ENCODE data around the gene LCOR. TPM values are rescaled to one million over a fixed set of nuclear protein-coding genes. Genes with fewer than 3 reads are reported as not detected.
A peak's percentile ranks its signal among the peaks of the same experiment; 100 is the strongest.

The LCOR gene
- total and polyA plus RNA-seq, 9 of the 15 experiments (the other 6 are each of a cell fraction or from before 2014, with no cell fraction given), result 3.6 to 25.2 (median 14.4) TPM

DNA sequence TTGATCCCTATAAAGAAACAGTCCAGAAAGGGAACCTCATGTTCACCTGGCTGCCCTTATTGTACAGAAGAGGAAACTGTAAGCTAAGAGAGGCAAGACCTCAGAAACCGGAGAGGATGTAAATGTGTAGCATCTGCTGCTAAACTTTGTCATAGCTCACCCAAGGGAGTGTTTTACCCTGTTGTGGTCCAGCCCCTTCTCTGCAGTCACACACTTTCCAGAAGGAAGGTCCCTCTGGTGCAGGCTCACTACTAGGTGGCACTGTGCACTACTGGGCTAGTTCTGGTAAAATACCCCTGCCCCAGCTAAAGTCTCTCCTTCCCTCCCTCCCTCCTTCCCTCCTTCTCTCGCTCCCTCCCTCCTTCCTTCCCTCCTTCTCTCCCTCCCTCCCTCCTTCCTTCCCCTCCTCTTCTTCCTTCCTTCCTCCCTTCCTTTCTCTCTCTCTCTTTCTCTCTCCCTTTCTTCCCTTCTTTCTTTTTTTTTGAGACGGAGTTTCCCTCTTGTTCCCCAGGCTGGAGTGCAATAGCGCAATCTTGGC is 42.5 kb upstream of the LCOR start:
- DNase-seq (ENCODE audit: extremely low read depth in 1 of 4, low spot score in 3 of 4), result peak; percentile 68 to 79 (median 70)
- POLR2A ChIA-PET, result no interaction called here
- peak overlapping the region; percentile 55 for H3K4me2 ChIP-seq (ENCODE audit: insufficient read depth, low read length)
- H2AFZ ChIP-seq (ENCODE audit: low read depth, low read length), result peak overlapping the region; percentile 97
- no TSS peak for BruUV-seq (replicated peaks)
- H3K27ac ChIP-seq (ENCODE audit: extremely low read depth, low read depth, low read length), result no peak overlapping the region
- in situ Hi-C loops (cut with MboI), result no loop called here
- H3K9ac ChIP-seq (ENCODE audit: insufficient read depth in 1 of 2, low read depth in 2 of 2, low read length in 2 of 2), result 0 out of 4 replicates have a peak overlapping the region, but pooled peaks of 1 of the 2 experiments have one; percentile 17
- H3K4me3 ChIP-seq, result no peak overlapping the region
- CTCF ChIA-PET (ENCODE audit: low intra/inter-chr PET ratio), result no interaction called here
- peaks cover 2% of the 10 kb centered on the region for H3K9me1 ChIP-seq (ENCODE audit: control insufficient read depth, insufficient read depth, low read length)
- no peaks in the 10 kb centered on the region for H3K36me3 ChIP-seq (ENCODE audit: control insufficient read depth, insufficient read depth, low read length)
- no peaks in the 10 kb centered on the region for H3K9me3 ChIP-seq (replicated peaks; ENCODE audit: control insufficient read depth, insufficient read depth, low read depth, low read length)
- H3K4me1 ChIP-seq (replicated peaks in 1 of 2; ENCODE audit: control insufficient read depth in 2 of 2, insufficient read depth in 2 of 2, low read length in 2 of 2), result no peaks in the 10 kb centered on the region; a peak in 1 of 5 replicates
- H3K79me2 ChIP-seq (ENCODE audit: control insufficient read depth, insufficient read depth, low read length), result no peaks in the 10 kb centered on the region
- WGBS (ENCODE audit: insufficient coverage, low coverage, missing lambda C conversion rate), result 19% methylated on average over 3 of the region's 4 CpGs
- intact Hi-C loops (cut with micrococcal nuclease), result loop anchor here (1.0 to 5.0 kb wide), 2 partner anchors 41 to 238 kb away; no protein-coding TSS in a partner anchor
- no peaks in the 10 kb centered on the region for H4K20me1 ChIP-seq (replicated peaks; ENCODE audit: control insufficient read depth, insufficient read depth, low read length)
- peak; percentile 99 for ATAC-seq
- H3K27me3 ChIP-seq (ENCODE audit: control insufficient read depth in 2 of 2, insufficient read depth in 2 of 2, low read length in 2 of 2), result no peaks in the 10 kb centered on the region
- FAIRE-seq, result peak; percentile 88
- TF ChIP-seq SMARCE1 (IDR thresholded peaks at IDR 0.05) (0 out of 2 replicates have a peak, but pooled peaks have one; percentile 47), ARHGAP35 (IDR thresholded peaks at IDR 0.05; ENCODE audit: partially characterized antibody) (peak; percentile 53), NBN (IDR thresholded peaks at IDR 0.05; ENCODE audit: low read depth) (0 out of 2 replicates have a peak, but pooled peaks have one; percentile 48), MEIS2 (IDR thresholded peaks at IDR 0.05; ENCODE audit: partially characterized antibody) (no peak), GTF2A2 (tag; IDR thresholded peaks at IDR 0.05) (no peak), TRIM24 (IDR thresholded peaks at IDR 0.05) (peak in 1 of 2 experiments; percentile 63; a peak in 2 of 4 replicates), ELF4 (CRISPR knock-in tag; IDR thresholded peaks at IDR 0.05) (no peak), ZNF134 (CRISPR knock-in tag; conservative IDR thresholded peaks at IDR 0.05) (no peak), NUFIP1 (IDR thresholded peaks at IDR 0.05; ENCODE audit: partially characterized antibody) (peak; percentile 76), CBFA2T2 (conservative IDR thresholded peaks at IDR 0.05) (no peak)
- TF ChIP-seq, protein P1, sequence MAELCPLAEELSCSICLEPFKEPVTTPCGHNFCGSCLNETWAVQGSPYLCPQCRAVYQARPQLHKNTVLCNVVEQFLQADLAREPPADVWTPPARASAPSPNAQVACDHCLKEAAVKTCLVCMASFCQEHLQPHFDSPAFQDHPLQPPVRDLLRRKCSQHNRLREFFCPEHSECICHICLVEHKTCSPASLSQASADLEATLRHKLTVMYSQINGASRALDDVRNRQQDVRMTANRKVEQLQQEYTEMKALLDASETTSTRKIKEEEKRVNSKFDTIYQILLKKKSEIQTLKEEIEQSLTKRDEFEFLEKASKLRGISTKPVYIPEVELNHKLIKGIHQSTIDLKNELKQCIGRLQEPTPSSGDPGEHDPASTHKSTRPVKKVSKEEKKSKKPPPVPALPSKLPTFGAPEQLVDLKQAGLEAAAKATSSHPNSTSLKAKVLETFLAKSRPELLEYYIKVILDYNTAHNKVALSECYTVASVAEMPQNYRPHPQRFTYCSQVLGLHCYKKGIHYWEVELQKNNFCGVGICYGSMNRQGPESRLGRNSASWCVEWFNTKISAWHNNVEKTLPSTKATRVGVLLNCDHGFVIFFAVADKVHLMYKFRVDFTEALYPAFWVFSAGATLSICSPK (IDR thresholded peaks at IDR 0.05; ENCODE audit: borderline replicate concordance), result 0 out of 2 replicates have a peak, but pooled peaks have one; percentile 57
- TF ChIP-seq, protein P2, sequence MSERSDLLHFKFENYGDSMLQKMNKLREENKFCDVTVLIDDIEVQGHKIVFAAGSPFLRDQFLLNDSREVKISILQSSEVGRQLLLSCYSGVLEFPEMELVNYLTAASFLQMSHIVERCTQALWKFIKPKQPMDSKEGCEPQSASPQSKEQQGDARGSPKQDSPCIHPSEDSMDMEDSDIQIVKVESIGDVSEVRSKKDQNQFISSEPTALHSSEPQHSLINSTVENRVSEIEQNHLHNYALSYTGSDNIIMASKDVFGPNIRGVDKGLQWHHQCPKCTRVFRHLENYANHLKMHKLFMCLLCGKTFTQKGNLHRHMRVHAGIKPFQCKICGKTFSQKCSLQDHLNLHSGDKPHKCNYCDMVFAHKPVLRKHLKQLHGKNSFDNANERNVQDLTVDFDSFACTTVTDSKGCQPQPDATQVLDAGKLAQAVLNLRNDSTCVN (CRISPR knock-in tag; IDR thresholded peaks at IDR 0.05), result 0 out of 2 replicates have a peak, but pooled peaks have one; percentile 10
- TF ChIP-seq, protein P3, sequence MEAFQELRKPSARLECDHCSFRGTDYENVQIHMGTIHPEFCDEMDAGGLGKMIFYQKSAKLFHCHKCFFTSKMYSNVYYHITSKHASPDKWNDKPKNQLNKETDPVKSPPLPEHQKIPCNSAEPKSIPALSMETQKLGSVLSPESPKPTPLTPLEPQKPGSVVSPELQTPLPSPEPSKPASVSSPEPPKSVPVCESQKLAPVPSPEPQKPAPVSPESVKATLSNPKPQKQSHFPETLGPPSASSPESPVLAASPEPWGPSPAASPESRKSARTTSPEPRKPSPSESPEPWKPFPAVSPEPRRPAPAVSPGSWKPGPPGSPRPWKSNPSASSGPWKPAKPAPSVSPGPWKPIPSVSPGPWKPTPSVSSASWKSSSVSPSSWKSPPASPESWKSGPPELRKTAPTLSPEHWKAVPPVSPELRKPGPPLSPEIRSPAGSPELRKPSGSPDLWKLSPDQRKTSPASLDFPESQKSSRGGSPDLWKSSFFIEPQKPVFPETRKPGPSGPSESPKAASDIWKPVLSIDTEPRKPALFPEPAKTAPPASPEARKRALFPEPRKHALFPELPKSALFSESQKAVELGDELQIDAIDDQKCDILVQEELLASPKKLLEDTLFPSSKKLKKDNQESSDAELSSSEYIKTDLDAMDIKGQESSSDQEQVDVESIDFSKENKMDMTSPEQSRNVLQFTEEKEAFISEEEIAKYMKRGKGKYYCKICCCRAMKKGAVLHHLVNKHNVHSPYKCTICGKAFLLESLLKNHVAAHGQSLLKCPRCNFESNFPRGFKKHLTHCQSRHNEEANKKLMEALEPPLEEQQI (IDR thresholded peaks at IDR 0.05), result no peak
- TF ChIP-seq, protein P4, sequence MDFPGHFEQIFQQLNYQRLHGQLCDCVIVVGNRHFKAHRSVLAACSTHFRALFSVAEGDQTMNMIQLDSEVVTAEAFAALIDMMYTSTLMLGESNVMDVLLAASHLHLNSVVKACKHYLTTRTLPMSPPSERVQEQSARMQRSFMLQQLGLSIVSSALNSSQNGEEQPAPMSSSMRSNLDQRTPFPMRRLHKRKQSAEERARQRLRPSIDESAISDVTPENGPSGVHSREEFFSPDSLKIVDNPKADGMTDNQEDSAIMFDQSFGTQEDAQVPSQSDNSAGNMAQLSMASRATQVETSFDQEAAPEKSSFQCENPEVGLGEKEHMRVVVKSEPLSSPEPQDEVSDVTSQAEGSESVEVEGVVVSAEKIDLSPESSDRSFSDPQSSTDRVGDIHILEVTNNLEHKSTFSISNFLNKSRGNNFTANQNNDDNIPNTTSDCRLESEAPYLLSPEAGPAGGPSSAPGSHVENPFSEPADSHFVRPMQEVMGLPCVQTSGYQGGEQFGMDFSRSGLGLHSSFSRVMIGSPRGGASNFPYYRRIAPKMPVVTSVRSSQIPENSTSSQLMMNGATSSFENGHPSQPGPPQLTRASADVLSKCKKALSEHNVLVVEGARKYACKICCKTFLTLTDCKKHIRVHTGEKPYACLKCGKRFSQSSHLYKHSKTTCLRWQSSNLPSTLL (IDR thresholded peaks at IDR 0.05), result 0 out of 2 replicates have a peak, but pooled peaks have one; percentile 31
- TF ChIP-seq, protein P5, sequence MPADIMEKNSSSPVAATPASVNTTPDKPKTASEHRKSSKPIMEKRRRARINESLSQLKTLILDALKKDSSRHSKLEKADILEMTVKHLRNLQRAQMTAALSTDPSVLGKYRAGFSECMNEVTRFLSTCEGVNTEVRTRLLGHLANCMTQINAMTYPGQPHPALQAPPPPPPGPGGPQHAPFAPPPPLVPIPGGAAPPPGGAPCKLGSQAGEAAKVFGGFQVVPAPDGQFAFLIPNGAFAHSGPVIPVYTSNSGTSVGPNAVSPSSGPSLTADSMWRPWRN (IDR thresholded peaks at IDR 0.05; ENCODE audit: low read depth), result no peak
